BE2C (cell line): ENCODE measurements around the gene GPATCH1.
"Not testable (repeated sequence)": the region's sequence is repeated elsewhere in the genome, so short reads cannot be mapped to it uniquely, and the experiment has no call there.

Source experiments
- DNase-seq: peaks from one replicate; pipeline ENCODE4 v3.0.0-alpha.2; 2020
- H3K27me3 ChIP-seq: fragments of 250-450 bp; sonication (Bioruptor Pico); 2 replicates; pipeline ENCODE4 v1.5.1; 2020; ENCODE audit warnings: mild to moderate bottlenecking
- H3K36me3 ChIP-seq: fragments of 250-450 bp; sonication (Bioruptor Pico); 2 replicates; pipeline ENCODE4 v1.5.1; 2020; ENCODE audit warnings: mild to moderate bottlenecking
- H3K4me1 ChIP-seq: fragments of 250-450 bp; sonication (Bioruptor Pico); 2 replicates; pipeline ENCODE4 v1.5.1; 2020
- H3K4me3 ChIP-seq: 2 replicates; pipeline ENCODE4 v1.5.1; 2011; ENCODE audit warnings: low read depth, low read length
- H3K9me3 ChIP-seq: fragments of 250-450 bp; sonication (Bioruptor Pico); 2 replicates; pipeline ENCODE4 v1.5.1; 2020
- CTCF ChIP-seq: IDR thresholded peaks from 2 replicates; pipeline ENCODE4 v1.5.1; 2012; ENCODE audit warnings: mild to moderate bottlenecking, low read depth, low read length

Gene GPATCH1

GRCh38 chr19:33118643-33119042, 37.7 kb downstream of the GPATCH1 start:
- H3K27me3 ChIP-seq, result no peaks in the 10 kb centered on the region
- no peak for DNase-seq
- no peak for TF ChIP-seq CTCF
- no peak overlapping the region for H3K4me3 ChIP-seq
- H3K4me1 ChIP-seq, result no peaks in the 10 kb centered on the region
- no peaks in the 10 kb centered on the region for H3K9me3 ChIP-seq
- H3K36me3 ChIP-seq, result peaks cover 22% of the 10 kb centered on the region

- no peak for DNase-seq
- H3K27me3 ChIP-seq, result no peaks in the 10 kb centered on the region
- no peak overlapping the region for H3K4me3 ChIP-seq
- TF ChIP-seq CTCF, result no peak
- H3K4me1 ChIP-seq, result 0 out of 2 replicates have a peak, but pooled peaks cover 6% of the 10 kb centered on the region
- H3K36me3 ChIP-seq, result peaks cover 19% of the 10 kb centered on the region
- no peaks in the 10 kb centered on the region for H3K9me3 ChIP-seq
Measured at GRCh38 chr19:33124207-33125098, 43.5 kb downstream of the GPATCH1 start.

- Histone ChIP-seq H3K4me3 (no peak overlapping the region), H3K4me1 (0 out of 2 replicates have a peak, but pooled peaks cover 6% of the 10 kb centered on the region), H3K27me3 (no peaks in the 10 kb centered on the region), H3K9me3 (no peaks in the 10 kb centered on the region), H3K36me3 (peaks cover 19% of the 10 kb centered on the region)
- peak; percentile 92 for TF ChIP-seq CTCF
- peak; percentile 56 for DNase-seq
Measured at GRCh38 chr19:33125929-33126388, 45.0 kb downstream of the GPATCH1 start.

GRCh38 chr19:33126712-33127111, 45.7 kb downstream of the GPATCH1 start:
- H3K4me3 ChIP-seq, H3K9me3 ChIP-seq, H3K27me3 ChIP-seq, H3K4me1 ChIP-seq, DNase-seq: not testable (repeated sequence)
- peaks cover 19% of the 10 kb centered on the region for H3K36me3 ChIP-seq

- no peak for DNase-seq
- Histone ChIP-seq H3K27me3 (no peaks in the 10 kb centered on the region), H3K4me3 (no peak overlapping the region), H3K4me1 (peaks cover 7% of the 10 kb centered on the region; the same call in 1 of the 2 replicates), H3K36me3 (peaks cover 16% of the 10 kb centered on the region), H3K9me3 (no peaks in the 10 kb centered on the region)
- TF ChIP-seq CTCF, result no peak
Measured at GRCh38 chr19:33129901-33130300, 48.9 kb downstream of the GPATCH1 start.

- no peak for TF ChIP-seq CTCF
- peaks cover 6% of the 10 kb centered on the region; the same call in 1 of the 2 replicates for H3K4me1 ChIP-seq
- peaks cover 16% of the 10 kb centered on the region for H3K36me3 ChIP-seq
- H3K27me3 ChIP-seq, result no peaks in the 10 kb centered on the region
- H3K4me3 ChIP-seq, result no peak overlapping the region
- DNase-seq, result no peak
- no peaks in the 10 kb centered on the region for H3K9me3 ChIP-seq
Measured at GRCh38 chr19:33130433-33130832, 49.5 kb downstream of the GPATCH1 start.
